NT2/D1 (cell line): Measurements from ENCODE around the gene PRSS21.

Experiments used
- DNase-seq: peaks from one replicate; pipeline ENCODE4 v3.0.0-alpha.2; 2011; ENCODE audit warnings: low read depth, low spot score
- H3K27me3 ChIP-seq: 2 replicates; pipeline ENCODE4 v1.6.0; 2011; ENCODE audit warnings: mild to moderate bottlenecking; ENCODE audit not compliant: insufficient read length, insufficient read depth
- H3K36me3 ChIP-seq: 2 replicates; pipeline ENCODE4 v1.6.1; 2011; ENCODE audit warnings: mild to moderate bottlenecking, low read length, mixed read lengths; ENCODE audit not compliant: insufficient read depth, insufficient read length
- H3K4me1 ChIP-seq: 2 replicates; pipeline ENCODE4 v1.5.1; 2011; ENCODE audit not compliant: insufficient read depth, insufficient read length
- H3K4me3 ChIP-seq: 2 replicates; pipeline ENCODE4 v1.5.1; 2011; ENCODE audit warnings: low read depth; ENCODE audit not compliant: insufficient read length
- H3K9ac ChIP-seq: 2 replicates; pipeline ENCODE4 v1.6.0; 2011; ENCODE audit warnings: low read depth; ENCODE audit not compliant: insufficient read length
- H3K9me3 ChIP-seq: 2 replicates; pipeline ENCODE4 v1.5.1; 2011; ENCODE audit warnings: mild to moderate bottlenecking, low read length; ENCODE audit not compliant: insufficient read depth
- SUZ12 ChIP-seq: IDR thresholded peaks from 2 replicates; pipeline ENCODE4 v1.6.1; 2011; ENCODE audit not compliant: insufficient read length, insufficient read depth; ENCODE audit errors: extremely low read depth
- YY1 ChIP-seq: IDR thresholded peaks from 2 replicates; pipeline ENCODE4 v1.6.1; 2011; ENCODE audit not compliant: insufficient read length, insufficient read depth
- ZNF274 ChIP-seq: IDR thresholded peaks from 2 replicates; pipeline ENCODE4 v1.6.1; 2011; ENCODE audit warnings: mild to moderate bottlenecking, low read depth, low read length

Gene PRSS21

DNA sequence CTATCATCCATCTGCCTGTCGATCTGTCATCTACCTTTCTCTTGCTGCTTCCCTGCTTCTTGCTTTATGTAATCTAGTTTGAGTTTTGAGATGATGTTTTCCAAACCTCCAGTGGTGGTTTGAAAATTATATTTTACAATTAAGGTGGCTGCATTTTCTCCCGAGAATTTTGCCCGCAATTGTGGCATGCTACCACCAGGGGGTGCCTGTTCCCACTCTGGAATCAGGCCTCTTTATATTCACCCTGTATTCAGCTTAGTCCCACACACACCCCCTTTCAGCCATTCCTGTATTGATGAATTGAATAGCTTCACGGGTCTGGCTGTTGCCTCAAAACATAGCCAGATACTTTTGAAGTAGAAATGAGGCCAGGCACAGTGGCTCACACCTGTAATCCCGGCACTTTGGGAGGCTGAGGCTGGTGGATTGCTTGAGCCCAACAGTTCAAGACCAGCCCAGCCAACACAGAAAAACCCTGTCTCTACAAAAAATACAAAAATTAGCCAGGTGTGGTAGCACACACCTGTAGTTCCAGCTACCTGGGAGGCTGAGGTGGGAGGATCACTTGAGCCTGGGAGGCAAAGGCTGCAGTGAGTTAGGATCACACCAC, 37.8 kb downstream of the PRSS21 start:
- H3K9ac ChIP-seq, result no peak overlapping the region
- DNase-seq, result no peak
- no peaks in the 10 kb centered on the region for H3K27me3 ChIP-seq
- H3K4me3 ChIP-seq, result no peak overlapping the region
- peaks cover 32% of the 10 kb centered on the region for H3K9me3 ChIP-seq
- no peaks in the 10 kb centered on the region for H3K36me3 ChIP-seq
- no peak for TF ChIP-seq ZNF274
- TF ChIP-seq SUZ12, result no peak
- no peak for TF ChIP-seq YY1
- peaks cover 9% of the 10 kb centered on the region for H3K4me1 ChIP-seq

- no peak overlapping the region for H3K9ac ChIP-seq
- peaks cover 34% of the 10 kb centered on the region for H3K9me3 ChIP-seq
- no peaks in the 10 kb centered on the region for H3K36me3 ChIP-seq
- H3K4me3 ChIP-seq, result no peak overlapping the region
- H3K27me3 ChIP-seq, result no peaks in the 10 kb centered on the region
- no peak for DNase-seq
- no peak for TF ChIP-seq YY1
- H3K4me1 ChIP-seq, result peaks cover 6% of the 10 kb centered on the region
Measured at GRCh38 chr16:2855536-2855935, 38.5 kb downstream of the PRSS21 start.

DNA sequence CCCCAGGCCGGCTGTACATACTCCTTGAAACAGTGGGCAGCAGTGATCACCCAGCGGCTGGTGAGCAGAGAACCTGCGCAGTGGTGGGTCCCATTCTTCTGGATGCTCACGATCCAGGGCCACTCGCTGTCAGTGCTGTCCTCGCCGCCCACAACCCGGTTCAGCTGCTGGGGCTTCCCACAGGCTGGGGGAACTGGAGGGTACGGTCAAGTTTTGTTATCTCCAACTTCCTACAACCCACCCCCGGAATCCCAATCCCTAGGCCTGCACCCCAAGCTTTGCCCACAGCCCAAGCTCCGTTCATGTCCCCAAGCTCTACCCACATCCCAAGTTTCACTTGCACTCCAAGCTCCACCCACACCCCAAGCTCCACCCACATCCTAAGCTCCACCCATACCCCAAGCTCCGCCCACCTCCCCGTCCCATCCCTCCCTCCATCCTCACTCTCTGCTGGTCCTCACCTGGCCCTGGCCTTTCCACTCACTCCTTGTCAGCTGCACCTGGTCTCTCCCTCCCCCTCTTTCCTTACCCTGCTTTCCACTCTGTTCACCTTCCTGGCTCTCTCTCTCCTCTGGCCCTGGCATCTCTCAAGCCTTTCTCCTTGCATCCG, 39.1 kb downstream of the PRSS21 start:
- H3K36me3 ChIP-seq, result no peaks in the 10 kb centered on the region
- no peak overlapping the region for H3K9ac ChIP-seq
- no peaks in the 10 kb centered on the region for H3K27me3 ChIP-seq
- H3K4me3 ChIP-seq, result no peak overlapping the region
- no peak for DNase-seq
- peaks cover 40% of the 10 kb centered on the region for H3K9me3 ChIP-seq
- H3K4me1 ChIP-seq, result peaks cover 6% of the 10 kb centered on the region
- TF ChIP-seq ZNF274 (no peak), YY1 (no peak), SUZ12 (no peak)

- H3K4me3 ChIP-seq, result no peak overlapping the region
- no peak for TF ChIP-seq ZNF274
- TF ChIP-seq SUZ12, result no peak
- TF ChIP-seq YY1, result no peak
- H3K36me3 ChIP-seq, result no peaks in the 10 kb centered on the region
- DNase-seq, result no peak
- peaks cover 6% of the 10 kb centered on the region for H3K4me1 ChIP-seq
- peaks cover 43% of the 10 kb centered on the region for H3K9me3 ChIP-seq
- H3K9ac ChIP-seq, result no peak overlapping the region
- no peaks in the 10 kb centered on the region for H3K27me3 ChIP-seq
Measured at GRCh38 chr16:2856686-2857450, 39.8 kb downstream of the PRSS21 start.

GRCh38 chr16:2857451-2858244, 40.6 kb downstream of the PRSS21 start, which contains the start of gene PRSS22:
TSS of gene PRSS22 (minus strand) at chr16:2858170. CDS start at chr16:2858104, 66 bp downstream.
- Histone ChIP-seq H3K9me3 (peaks cover 43% of the 10 kb centered on the region), H3K36me3 (no peaks in the 10 kb centered on the region), H3K27me3 (no peaks in the 10 kb centered on the region), H3K4me3 (no peak within 1 kb of the TSS), H3K9ac (no peak within 1 kb of the TSS), H3K4me1 (peaks cover 5% of the 10 kb centered on the region)
- TF ChIP-seq YY1 (no peak), SUZ12 (no peak), ZNF274 (no peak)
- no peak for DNase-seq

DNA sequence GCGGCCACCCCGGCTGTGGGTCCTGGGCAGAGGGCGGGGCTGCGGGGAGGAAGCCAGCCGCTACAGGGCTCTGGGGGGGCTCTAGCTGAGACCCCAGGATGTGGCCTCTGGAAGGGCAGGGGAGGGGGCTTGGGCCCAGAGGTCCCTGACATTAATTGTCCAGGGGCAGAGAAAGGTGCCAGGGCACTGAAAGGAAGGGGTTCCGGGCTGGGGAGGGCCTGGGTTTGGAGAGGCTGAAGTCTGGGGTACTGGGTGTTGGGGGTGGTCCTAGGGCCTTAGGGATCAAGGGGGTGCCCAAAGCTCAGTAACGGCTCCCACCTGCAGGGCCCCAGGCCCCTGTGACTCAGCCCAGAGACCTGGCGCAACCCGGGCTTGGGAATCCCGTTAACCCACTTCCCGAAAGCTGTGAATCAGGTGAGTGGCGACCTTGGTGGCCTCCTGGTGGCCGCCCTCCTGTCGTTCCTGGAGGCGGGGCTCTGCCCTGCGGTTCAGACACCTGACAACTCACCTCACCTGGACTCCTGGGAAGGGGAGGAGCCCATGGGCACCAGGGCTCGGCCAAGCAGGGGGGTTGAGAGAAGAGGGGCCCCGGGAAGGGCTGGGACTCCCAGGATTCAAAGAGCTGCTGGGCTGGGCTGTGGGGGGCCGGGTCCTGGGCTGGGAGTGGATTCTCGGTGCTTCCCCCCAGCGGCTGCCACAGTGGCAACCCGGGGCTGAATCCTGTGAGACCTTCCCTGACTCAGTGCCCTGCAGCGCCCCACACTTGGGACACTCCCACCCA, 41.4 kb downstream of the PRSS21 start:
- H3K4me3 ChIP-seq, result no peak overlapping the region
- peaks cover 5% of the 10 kb centered on the region for H3K4me1 ChIP-seq
- TF ChIP-seq SUZ12, result no peak
- no peak for TF ChIP-seq ZNF274
- TF ChIP-seq YY1, result no peak
- H3K9me3 ChIP-seq, result peaks cover 39% of the 10 kb centered on the region
- no peak for DNase-seq
- no peaks in the 10 kb centered on the region for H3K36me3 ChIP-seq
- H3K9ac ChIP-seq, result no peak overlapping the region
- H3K27me3 ChIP-seq, result no peaks in the 10 kb centered on the region
